DMS114 treated with DMSO at 0.1 percent for 48 hours (cell line): ENCODE measurements around the gene PSTPIP2.
A peak's percentile ranks its signal among the peaks of the same experiment; 100 is the strongest.
"Not testable (repeated sequence)": the region's sequence is repeated elsewhere in the genome, so short reads cannot be mapped to it uniquely, and the experiment has no call there.

ENCODE experiments used
- DNase-seq: peaks from one replicate; lab custom pipeline; 2025; ENCODE audit not compliant: unreplicated experiment; lab: John Stamatoyannopoulos, UW

The PSTPIP2 gene, protein sequence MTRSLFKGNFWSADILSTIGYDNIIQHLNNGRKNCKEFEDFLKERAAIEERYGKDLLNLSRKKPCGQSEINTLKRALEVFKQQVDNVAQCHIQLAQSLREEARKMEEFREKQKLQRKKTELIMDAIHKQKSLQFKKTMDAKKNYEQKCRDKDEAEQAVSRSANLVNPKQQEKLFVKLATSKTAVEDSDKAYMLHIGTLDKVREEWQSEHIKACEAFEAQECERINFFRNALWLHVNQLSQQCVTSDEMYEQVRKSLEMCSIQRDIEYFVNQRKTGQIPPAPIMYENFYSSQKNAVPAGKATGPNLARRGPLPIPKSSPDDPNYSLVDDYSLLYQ

DNA sequence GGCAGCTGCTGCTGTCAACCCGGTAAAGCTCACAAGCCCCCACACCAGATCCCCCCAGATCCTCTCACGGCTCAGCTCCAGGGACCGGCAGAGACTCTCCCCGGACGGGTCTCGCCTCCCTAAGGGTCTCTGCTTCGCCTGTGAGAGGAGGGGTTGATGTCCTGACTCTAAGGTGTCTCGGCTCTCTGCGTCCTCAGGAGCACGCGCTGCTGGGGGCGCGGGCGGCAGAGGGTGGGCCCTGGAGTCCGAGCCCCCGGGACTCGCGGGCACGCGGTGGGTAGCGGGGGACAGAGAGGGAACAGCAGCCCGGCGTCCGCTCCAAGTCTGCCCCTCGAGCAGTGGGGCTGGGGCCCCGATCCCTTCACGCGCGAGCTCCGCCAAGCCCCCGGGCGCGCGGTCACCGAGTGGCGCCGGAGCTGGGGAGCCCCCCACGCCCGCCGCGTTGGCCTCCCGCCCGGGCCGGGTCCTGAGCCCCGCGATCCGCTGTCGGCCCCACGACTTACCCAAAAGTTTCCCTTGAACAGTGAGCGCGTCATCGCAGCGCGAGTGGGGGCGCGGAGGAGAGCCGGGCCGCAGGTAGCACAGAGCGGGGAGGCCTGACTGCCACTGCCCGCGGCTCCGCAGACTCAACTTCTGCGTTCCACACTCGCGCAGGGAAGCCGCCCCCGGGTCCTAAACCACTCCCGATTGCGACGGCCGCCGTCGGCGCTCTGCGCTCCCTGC lies at the start of gene PSTPIP2:
Gene PSTPIP2, minus strand, starts transcription at position 608 of the 723 bp plus-strand sequence. Its CDS starts 72 bp downstream, at position 536.
- no peak for DNase-seq

DNA sequence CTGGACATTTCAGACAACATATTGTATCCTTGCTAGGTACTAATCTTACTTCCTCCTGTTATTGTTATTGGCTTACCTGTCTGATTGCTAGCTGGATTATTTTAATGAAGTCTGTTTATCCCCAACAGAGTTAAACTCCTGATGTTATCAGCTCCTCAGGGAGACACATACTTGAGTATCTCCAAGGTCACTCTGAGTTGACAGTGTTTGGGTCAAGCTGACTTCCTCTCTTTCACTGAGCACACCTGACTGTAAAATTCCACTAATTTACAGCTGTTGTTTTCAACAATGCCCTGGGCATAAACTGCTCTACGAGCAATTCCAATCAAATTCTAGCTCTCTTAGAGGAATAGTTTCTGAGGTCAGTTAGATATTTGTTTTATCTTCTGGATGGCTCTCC lies 41.7 kb upstream of the PSTPIP2 start:
- no peak for DNase-seq

DNA sequence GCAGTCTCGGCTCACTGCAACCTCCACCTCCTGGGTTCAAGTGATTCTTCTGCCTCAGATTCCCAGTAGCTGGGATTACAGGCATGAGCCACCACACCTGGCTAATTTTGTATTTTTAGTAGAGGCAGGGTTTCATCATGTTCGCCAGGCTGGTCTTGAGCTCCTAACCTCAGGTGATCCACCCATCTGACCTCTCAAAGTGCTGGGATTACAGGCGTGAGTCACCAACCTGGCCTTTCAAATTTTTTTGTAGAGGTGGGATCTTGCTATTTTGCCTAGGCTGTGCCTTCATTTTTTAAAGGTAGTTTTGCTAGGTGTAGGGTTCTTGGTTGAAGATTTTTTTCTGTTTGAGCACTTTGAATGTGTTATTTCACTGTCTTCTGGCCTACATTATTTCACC lies 38.3 kb upstream of the PSTPIP2 start:
- DNase-seq, result no peak

DNA sequence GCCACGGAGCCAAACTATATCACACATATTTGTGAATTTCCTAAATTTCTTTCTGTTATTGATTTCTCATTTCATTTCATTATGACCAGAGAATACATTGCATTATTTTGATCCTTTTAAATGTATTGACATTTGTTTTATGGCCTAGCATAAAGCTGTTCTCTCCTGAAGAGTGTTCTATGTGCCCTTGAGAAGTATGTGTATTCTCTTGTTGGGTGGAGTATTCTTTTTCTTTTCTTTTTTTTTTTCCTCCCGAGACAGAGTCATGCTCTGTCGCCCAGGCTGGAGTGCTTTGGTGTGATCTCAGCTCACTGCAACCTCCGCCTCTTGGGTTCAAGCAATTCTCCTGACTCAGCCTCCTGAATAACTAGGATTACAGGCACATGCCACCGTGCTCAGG lies 37.3 kb upstream of the PSTPIP2 start:
- no peak for DNase-seq

DNA sequence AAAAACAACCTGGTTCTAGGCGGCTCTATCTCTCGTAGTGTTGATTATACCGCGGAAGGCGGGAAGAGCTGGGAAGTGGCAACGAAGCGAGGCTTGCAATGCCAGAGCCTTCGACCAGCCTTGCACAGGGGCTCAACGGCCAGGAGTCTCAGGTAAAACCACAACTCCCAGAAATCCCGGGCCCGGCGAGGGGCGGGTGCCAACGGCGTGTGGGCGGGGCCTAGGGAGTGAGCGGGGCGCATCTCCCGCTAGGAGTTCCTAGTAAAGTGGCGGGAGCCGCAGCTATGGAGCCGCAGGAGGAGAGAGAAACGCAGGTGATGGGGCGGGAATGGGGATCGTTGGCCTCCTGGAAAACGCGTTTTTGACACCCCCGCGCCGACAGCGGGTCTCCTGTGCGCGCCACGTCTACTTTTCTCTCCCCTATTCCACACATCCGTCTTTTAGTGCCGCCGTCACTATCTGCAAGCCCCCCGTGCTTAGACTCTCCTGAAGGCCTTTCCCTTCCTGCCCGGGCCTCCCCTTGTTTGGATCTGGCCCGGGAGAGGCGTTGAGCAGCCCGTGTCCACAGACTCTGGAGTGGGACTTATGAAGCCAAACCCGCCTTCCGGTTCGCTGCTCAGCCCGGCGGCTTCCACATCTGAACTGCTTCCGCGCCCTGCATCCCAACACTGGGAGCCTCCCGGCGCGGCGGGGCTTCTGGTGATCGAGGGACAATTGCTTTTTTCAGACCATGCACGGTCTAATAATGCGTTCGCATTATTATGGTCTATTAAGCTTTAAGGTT lies 32.3 kb upstream of the PSTPIP2 start, which contains the start of gene HAUS1:
Gene HAUS1, plus strand, starts transcription at position 258 of the 784 bp plus-strand sequence. Its CDS starts 27 bp downstream, at position 285.
- peak; percentile 82 for DNase-seq

DNA sequence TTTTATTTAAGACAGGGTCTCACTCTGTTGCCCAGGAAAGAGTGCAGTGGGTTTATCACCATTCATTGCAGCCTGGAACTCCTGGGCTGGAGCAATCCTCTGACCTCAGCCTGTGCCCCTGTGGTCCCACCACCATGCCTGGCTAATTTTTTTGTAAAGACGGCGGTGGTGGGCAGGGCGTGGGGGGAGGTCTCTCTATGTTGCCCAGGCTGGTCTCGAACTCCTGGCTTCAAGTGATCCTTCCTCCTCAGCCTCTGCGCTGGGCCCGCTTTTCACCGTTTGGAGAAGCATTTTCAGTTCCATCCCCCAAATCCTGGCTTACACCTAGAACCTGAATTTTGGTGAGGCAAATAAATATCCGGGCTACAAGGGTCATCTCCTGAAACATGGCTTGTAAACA lies 27.4 kb upstream of the PSTPIP2 start:
- no peak for DNase-seq

DNA sequence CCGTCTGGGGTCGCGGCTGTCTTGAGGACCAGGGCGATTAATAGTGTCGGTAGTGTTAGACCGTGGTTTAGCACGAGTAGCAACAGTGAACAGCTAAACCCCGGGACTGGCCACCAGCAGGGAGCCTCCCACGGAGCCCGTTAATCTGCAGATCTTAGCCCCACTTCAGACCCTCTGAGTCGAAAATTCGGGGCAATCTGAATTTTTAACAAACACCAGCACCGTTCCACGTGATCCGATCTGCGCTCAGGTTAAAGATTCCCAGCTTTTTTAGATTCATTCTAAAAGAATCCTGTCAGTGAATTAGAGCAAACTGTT lies 26.5 kb upstream of the PSTPIP2 start:
- DNase-seq, result no peak

DNA sequence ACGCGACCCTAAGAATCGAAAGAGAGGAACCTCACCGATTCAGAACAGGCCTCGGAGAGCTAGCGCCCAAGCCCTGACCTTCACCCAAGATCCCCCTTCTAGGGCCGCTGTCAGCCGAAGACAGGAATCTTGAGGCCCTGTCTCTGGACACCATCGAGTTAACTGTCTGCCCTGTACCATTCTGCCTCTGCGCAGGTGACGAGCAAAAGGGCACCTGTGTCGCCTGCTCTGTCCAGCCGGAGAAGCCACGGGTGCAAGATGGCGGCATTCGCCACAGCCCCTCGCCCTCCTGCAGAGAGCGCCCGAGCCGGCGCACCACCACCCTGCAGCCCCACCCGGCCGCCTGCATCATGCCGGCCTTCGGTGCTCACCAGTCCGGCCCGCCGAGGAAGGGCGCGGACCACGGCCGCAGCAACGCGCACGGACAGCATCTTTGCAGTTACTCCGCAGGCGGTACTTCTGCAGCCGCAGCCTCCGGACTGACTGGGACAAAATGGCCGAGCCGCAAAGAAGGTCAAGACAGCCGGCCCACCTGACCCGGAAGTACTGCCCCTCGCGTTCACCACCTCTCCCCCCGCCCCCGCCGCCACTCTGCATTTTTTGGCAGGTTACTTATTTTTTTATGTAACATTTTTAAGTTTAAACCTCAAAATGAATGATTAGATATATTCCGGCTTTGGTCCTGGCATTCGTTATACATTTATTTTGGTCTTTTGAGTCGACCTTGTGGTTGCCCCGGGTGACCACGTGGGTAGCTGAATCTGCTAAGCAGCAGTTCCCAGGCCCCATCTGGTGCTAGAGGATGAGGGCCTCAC lies 25.9 kb upstream of the PSTPIP2 start, which contains the start of gene ATP5F1A:
Gene ATP5F1A, minus strand, starts transcription at position 496 of the 815 bp plus-strand sequence. Its CDS starts 65 bp downstream, at position 431.
- peak; percentile 80 for DNase-seq

DNA sequence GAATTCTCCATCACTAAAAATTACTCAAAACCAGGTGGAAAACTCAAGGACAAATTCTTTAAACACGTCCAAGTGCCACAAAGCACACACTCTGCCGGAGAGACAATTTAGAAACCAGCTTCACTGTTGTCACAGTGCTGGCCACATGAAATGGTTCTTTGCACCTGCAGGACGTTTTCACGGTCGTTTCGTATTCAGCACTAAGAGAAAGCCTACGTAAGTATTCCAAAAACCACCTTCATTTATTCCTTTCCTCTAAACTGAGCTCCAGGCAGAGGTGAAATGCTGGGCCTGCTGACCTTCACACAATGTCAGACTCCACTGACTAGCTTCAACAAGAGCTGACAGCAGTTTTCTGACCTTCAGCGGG lies 25.4 kb upstream of the PSTPIP2 start:
- no peak for DNase-seq

DNA sequence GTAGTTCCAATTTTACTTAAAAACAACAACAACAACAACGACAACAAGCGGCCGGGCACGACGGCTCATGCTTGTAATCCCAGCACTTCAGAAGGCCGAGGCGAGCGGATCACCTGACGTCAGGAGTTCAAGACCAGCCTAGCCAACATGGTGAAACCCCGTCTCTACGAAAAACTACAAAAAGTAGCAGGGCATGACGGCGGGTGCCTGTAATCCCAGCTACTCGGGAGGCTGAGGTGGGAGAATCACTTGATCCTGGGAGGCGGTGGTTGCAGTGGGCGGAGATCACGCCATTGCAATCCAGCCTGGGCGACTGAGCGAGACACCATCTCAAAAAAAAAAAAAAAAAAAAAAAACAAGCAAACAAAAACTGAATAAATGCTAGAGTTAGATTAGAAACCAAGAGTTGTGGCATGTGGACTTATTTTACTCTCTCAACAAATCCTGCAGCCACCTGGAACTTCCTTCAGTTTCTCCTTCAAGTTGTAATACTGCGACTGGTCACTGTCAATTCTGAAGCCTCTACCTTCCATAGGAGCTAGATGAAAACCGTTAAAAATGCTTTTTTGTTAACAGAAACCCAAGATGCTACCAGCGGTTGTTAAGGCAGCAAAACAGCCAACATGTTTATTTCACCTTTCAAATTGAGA lies 24.7 kb upstream of the PSTPIP2 start:
- no peak for DNase-seq

DNA sequence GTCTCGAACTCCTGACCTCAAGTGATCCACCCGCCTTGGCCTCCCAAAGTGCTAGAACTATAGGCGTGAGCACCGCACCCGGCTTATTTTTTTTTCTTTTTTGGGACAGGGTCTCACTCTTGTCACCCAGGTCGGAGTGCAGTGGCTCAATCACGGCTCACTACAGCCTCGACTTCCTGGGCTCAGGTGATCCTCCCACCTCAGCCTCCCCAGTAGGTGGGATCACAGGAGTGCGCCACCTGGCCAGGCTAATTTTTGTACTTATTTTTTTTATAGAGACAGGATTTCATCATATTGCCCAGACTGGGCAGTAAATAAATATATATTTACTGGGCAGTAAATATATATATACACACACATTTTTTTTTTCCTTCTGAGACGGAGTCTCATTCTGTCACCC lies 23.5 kb upstream of the PSTPIP2 start:
- DNase-seq, result no peak

DNA sequence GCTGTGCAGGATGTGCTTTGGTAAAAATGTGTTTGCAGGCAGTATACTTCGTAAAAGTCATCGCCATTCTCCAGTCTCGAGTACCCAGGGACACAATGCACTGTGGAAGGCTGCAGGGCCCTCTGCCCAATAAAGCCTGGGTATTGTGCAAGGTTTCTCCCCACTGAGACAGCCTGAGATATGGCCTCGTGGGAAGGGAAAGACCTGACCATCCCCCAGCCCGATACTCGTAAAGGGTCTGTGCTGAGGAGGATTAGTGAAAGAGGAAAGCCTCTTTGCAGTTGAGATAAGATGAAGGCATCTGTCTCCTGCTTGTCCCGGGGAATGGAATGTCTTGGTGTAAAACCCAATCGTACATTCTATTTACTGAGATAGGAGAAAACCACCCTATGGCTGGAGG lies 16.4 kb upstream of the PSTPIP2 start:
- DNase-seq, result not testable (repeated sequence)

DNA sequence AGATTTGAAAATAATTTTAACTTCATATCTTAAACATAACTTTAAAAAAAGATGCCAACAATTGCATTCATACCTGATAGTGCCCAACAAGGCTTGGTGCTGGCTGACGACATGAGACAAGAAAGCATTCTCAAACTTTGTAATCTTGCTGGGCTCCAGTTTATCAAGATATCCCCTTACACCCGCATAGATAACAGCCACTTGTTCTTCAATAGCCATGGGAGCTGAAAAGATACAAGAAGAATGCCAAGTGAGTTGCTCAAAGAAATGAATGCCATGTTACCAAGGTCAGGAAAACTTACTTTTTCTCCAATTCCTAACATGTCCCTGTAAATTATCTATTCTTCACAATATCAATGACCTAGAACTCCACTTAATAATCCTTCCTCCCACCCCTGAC lies 12.4 kb upstream of the PSTPIP2 start:
- no peak for DNase-seq

DNA sequence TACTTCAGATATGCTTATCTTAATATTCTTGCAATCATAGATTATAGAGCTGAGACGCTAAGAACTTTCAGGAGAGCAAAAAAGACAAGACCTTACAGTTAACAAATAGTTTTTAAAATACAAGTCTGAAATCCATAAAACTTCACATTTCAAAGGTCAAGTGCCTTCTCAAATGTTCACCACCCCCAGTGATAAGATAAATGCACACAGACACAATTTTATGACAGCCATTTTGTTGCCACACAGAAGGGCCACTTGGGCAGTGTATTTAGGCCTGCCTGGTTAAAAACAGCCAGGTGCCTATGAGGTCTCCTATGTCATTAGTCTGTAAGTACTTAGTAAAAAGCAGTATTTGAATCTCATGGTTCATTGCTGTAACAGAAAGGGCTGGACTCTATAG lies 8.1 kb upstream of the PSTPIP2 start:
- no peak for DNase-seq

DNA sequence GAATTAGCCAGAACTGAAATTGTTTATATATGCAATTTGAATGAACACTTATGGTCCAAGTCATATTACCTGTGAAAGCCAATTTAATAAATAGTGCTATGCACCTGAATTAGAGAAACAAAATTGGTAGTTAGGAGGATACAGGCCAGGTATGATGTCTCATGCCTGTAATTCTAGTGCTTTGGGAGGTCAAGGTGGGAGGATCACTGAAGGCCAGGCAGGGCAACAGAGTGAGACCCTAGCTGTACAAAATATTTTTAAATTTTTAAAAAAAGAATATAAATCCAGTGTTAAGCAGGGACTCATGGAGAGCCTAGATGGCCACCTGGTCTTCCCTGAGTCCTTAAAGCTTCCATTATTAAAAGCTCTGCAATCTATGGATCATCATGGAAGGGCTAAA lies 7.3 kb upstream of the PSTPIP2 start:
- DNase-seq, result no peak

DNA sequence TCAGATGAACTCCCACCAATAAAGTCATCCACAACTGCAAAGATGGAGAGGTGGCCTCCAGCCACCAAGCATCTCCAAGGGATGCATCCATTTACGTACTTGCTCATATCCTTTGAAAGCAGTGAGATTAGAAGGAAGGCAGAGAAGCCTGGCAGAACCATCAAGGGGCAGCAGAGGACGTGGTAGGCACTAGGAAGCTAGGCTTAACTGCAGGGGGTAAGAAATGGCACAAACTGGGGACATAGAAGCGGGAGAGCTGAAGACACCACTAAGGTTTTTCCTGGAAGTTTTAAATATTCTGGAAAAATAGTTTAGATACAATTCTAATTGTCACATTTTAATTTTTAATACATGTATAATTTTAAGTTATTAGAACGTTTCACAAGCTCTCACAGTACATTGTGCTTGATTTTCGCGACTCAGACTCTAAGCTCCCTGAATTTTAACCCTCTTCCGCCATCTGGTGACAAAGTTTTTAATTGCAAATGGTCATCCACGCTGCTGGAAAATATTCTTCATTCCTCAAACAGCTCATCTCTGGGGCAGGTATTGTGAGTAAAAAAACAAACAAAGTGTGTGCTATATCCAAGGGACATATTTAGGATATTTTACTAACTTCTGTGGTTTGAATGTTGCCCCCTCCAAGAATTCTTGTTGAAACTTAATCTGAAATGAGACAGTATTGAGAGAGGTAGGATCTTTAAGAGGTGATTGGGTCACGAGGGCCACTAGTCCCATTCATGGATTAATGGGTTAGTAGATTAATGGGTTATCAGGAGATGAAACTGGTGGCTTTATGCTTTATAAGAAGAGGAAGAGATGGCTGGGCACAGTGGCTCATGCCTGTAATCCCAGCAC lies 1.6 kb upstream of the PSTPIP2 start:
- peak; percentile 61 for DNase-seq

DNA sequence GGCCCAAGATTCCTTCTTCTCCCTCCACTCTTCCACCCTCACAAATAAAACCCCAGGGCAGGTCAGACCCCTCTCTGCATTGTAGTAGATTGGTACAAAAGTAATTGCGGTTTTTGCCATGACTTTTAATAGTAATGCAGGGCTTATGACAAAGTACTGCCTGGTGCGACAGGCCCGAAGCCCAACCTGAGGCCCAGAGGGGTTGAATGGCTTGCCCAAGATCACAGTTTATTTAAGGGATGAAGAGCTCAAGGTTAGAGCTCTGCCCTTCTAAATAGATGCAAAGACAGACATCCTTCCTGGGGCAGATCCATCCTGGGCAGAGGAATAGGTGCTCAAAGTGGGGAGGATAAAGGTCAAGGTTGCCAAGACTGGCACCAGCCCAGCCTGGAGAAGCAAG lies 899 bp upstream of the PSTPIP2 start:
- DNase-seq, result no peak

DNA sequence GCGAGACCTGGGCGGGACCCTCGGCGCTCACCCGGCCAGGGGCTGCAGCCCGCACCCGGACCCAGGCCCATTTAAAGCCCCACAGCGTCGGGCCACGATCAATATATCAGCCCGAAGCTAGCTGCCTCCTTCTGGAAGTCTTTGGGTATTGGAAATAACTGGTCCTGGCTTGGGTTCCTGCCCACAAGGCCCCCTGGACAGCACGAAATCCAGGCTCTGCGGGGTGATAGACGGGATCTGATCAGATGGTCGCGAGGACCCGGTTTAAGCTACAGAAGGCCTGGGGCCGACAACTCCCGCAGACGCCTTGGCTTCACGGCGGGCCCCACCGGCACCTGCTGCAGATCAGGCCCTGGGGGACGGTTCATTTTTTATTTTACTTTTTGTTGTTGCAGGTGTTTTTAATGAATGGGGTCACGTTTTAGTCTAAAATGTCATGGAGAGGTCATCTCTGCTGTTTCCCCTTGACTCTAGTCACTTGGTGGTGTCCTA lies 362 bp upstream of the PSTPIP2 start:
- DNase-seq, result no peak
